HG03045 (cell line): Measurements from ENCODE around the gene ADAM15.

ENCODE experiments used
- ATAC-seq: cut with Tn5 transposase; IDR thresholded peaks from one replicate; pipeline ENCODE4 v1.9.1; 2021; ENCODE audit warnings: mild to moderate bottlenecking, moderate library complexity; ENCODE audit not compliant: unreplicated experiment

Gene ADAM15

GRCh38 chr1:155050560-155051341 lies at the start of gene ADAM15:
Gene ADAM15 (plus strand): TSS chr1:155051316. CDS start chr1:155051387, 71 bp downstream.
- peak; percentile 52 for ATAC-seq

- ATAC-seq = no peak
Measured at GRCh38 chr1:155001425-155001674, 49.8 kb upstream of the ADAM15 start.

- ATAC-seq = peak; percentile 51
Measured at GRCh38 chr1:155001675-155002463, 49.2 kb upstream of the ADAM15 start.

GRCh38 chr1:155002464-155003226 lies 48.5 kb upstream of the ADAM15 start, which contains the start of gene ZBTB7B:
Gene ZBTB7B (plus strand): TSS chr1:155002802. CDS start chr1:155014661, 11,859 bp downstream.
- no peak for ATAC-seq

- no peak for ATAC-seq
Measured at GRCh38 chr1:155003227-155003765, 47.8 kb upstream of the ADAM15 start.

GRCh38 chr1:155003766-155004351 lies 47.3 kb upstream of the ADAM15 start:
- ATAC-seq = no peak

GRCh38 chr1:155004352-155005075 lies 46.6 kb upstream of the ADAM15 start:
- ATAC-seq = no peak

GRCh38 chr1:155005076-155006011 lies 45.8 kb upstream of the ADAM15 start:
- no peak for ATAC-seq

GRCh38 chr1:155006601-155007101 lies 44.5 kb upstream of the ADAM15 start:
- ATAC-seq = no peak

GRCh38 chr1:155007251-155007828 lies 43.8 kb upstream of the ADAM15 start:
- ATAC-seq = no peak

GRCh38 chr1:155008015-155008941 lies 42.8 kb upstream of the ADAM15 start:
- ATAC-seq = no peak

GRCh38 chr1:155009221-155009711 lies 41.9 kb upstream of the ADAM15 start:
- ATAC-seq = no peak

- ATAC-seq = no peak
Measured at GRCh38 chr1:155009742-155010141, 41.4 kb upstream of the ADAM15 start.

- ATAC-seq = no peak
Measured at GRCh38 chr1:155010211-155010918, 40.8 kb upstream of the ADAM15 start.

GRCh38 chr1:155011004-155011416 lies 40.1 kb upstream of the ADAM15 start:
- ATAC-seq = no peak

- no peak for ATAC-seq
Measured at GRCh38 chr1:155011437-155012025, 39.6 kb upstream of the ADAM15 start.
